ENCODE data around the gene DRICH1.

GRCh38 chr22:23652711-23653110, 20.6 kb upstream of the DRICH1 start:
- TF ChIP-seq CTCF (IDR thresholded peaks at IDR 0.05) (no peak), POLR2A (IDR thresholded peaks at IDR 0.05) (no peak)
